Upper lobe of left lung (tissue), 6 donors: Measurements from ENCODE around the gene EPX. TPM values are rescaled to one million over a fixed set of nuclear protein-coding genes. Genes with fewer than 3 reads are reported as not detected.

Experiments
- ATAC-seq, 2 donors: fragments of 200-7000 bp; cut with Tn5 transposase; one replicate each; pipeline ENCODE4 v1.9.1; 2022; ENCODE audit warnings: mild to moderate bottlenecking in 2 of 2, moderate library complexity in 2 of 2; ENCODE audit not compliant: low FRiP score in 2 of 2
- DNase-seq, 2 donors: peaks; one replicate each; pipeline ENCODE4 v3.0.0-alpha.2; 2019 to 2020
- H3K27ac ChIP-seq, 4 donors: fragments of 200-600 bp; sonication (generic); one replicate each; pipeline ENCODE4 v1.5.1; 2016 to 2019
- H3K27me3 ChIP-seq, 4 donors: fragments of 200-600 bp; sonication (generic); one replicate each; pipeline ENCODE4 v1.5.1; 2017 to 2019
- H3K36me3 ChIP-seq, 4 donors: fragments of 200-600 bp; sonication (generic); one replicate each; pipeline ENCODE4 v1.5.1; 2016 to 2019
- H3K4me1 ChIP-seq, 4 donors: fragments of 200-600 bp; sonication (generic); one replicate each; pipeline ENCODE4 v1.5.1; 2018 to 2019
- H3K4me3 ChIP-seq, 4 donors: fragments of 200-600 bp; sonication (generic); one replicate each; pipeline ENCODE4 v1.5.1; 2017 to 2019; ENCODE audit warnings: mild to moderate bottlenecking in 2 of 4, moderate library complexity in 1 of 4
- H3K9me3 ChIP-seq, 4 donors: fragments of 200-600 bp; sonication (generic); one replicate each; pipeline ENCODE4 v1.5.1; 2018 to 2019
- EP300 ChIP-seq, 4 donors: sonication (generic); formaldehyde crosslinking; IDR thresholded peaks; one replicate each; pipeline ENCODE4 v1.5.1; 2017; ENCODE audit warnings: antibody characterized with exemption in 4 of 4, control low read depth in 2 of 4
- POLR2A ChIP-seq, 4 donors: fragments of 450-650 bp; IDR thresholded peaks; one replicate each; pipeline ENCODE4 v1.5.1; 2016 to 2017; ENCODE audit warnings: antibody characterized with exemption in 4 of 4, mild to moderate bottlenecking in 2 of 4
- POLR2AphosphoS5 ChIP-seq, 2 donors: sonication (generic); formaldehyde crosslinking; IDR thresholded peaks; one replicate each; pipeline ENCODE4 v1.5.1; 2017; ENCODE audit warnings: antibody characterized with exemption in 2 of 2
- WGBS, 2 donors: methylation state at CpG; one replicate each; pipeline ENCODE4 v1.1.5; 2017 to 2018; 5-methylcytosine and 5-hydroxymethylcytosine counted together
- total RNA-seq, 6 donors: library from RNA; depleted of rRNA in 4 of 6; stranded (reverse); fragments of >200 nt in 4 of 6; gene quantifications; one replicate each; pipeline versions ENCODE4 v1.1.0 to v1.2.1, GENCODE V29; 2016 to 2021
- TF ChIP-seq, protein P1 (sequence below), 6 experiments: fragments of 450-650 bp in 4 of 6; fragments of 200-600 bp in 2 of 6; sonication (generic) in 2 of 6; IDR thresholded peaks; one replicate each; pipeline ENCODE4 v1.5.1; 2016 to 2019; ENCODE audit warnings: antibody characterized with exemption in 6 of 6
- donor health status: DM: no; HTN: no; CAD: no; lungs with moderate emphysema.
- donor health status: DM: no; HTN: yes; CAD: no; lungs with severe emphysema.

Gene EPX
- total RNA-seq, 6 donors from 2014 or later = 0.10 TPM; not detected in 5

DNA sequence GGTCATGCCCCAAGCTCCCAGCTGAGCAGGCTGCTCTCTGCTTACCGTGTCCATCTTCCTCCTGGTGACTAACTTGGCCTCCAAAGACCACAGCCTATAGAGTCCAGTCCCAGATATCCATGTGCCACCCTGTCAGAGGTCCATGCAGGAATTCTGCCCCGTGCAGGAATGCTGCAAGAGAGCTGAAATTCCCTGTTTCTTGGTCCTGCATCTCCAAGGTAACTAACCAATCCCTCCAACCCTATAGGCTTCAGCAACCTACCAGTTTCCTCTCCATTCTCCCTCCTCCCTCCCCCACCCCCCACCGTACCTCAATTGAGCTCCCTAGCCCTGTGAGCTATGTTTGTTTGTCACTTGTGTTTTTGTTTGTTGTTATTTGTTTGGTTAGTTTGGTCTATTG, 36.2 kb downstream of the EPX start:
- no peak overlapping the region for H3K27ac ChIP-seq
- H3K36me3 ChIP-seq = no peaks in the 10 kb centered on the region
- H3K4me1 ChIP-seq = no peaks in the 10 kb centered on the region
- no peak overlapping the region for H3K4me3 ChIP-seq
- H3K9me3 ChIP-seq = no peaks in the 10 kb centered on the region
- no peaks in the 10 kb centered on the region for H3K27me3 ChIP-seq
- TF ChIP-seq POLR2A (IDR thresholded peaks at IDR 0.05) = no peak
- no peak for TF ChIP-seq POLR2AphosphoS5 (IDR thresholded peaks at IDR 0.05)
- TF ChIP-seq EP300 (IDR thresholded peaks at IDR 0.05) = no peak
- TF ChIP-seq, protein P1, sequence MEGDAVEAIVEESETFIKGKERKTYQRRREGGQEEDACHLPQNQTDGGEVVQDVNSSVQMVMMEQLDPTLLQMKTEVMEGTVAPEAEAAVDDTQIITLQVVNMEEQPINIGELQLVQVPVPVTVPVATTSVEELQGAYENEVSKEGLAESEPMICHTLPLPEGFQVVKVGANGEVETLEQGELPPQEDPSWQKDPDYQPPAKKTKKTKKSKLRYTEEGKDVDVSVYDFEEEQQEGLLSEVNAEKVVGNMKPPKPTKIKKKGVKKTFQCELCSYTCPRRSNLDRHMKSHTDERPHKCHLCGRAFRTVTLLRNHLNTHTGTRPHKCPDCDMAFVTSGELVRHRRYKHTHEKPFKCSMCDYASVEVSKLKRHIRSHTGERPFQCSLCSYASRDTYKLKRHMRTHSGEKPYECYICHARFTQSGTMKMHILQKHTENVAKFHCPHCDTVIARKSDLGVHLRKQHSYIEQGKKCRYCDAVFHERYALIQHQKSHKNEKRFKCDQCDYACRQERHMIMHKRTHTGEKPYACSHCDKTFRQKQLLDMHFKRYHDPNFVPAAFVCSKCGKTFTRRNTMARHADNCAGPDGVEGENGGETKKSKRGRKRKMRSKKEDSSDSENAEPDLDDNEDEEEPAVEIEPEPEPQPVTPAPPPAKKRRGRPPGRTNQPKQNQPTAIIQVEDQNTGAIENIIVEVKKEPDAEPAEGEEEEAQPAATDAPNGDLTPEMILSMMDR (IDR thresholded peaks at IDR 0.05) = no peak
- DNase-seq (no peak), ATAC-seq (no peak)
- WGBS, 2 donors = 27 to 43% methylated on average over 3 of the region's 3 CpGs

DNA sequence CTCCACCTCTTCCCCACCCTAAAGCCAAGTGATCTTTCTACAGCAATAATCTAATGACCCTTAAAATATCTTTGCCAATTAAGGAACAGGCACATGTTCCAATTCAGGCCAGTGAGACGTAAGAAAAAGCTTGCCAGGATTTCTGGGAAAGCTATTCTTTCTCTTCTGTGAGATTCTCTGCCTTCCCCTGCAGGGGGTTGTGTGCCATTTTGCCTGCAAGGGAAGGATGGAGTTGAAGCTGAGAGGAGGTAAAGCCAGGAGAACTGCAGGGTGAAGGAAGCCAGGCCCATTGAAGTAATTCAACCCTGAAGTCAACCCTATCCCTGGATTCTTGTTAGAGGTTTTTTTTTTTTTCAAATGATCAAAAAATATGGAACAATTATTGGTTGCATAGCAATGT, 36.9 kb downstream of the EPX start:
- ATAC-seq (no peak), DNase-seq (no peak)
- H3K9me3 ChIP-seq = no peaks in the 10 kb centered on the region
- 63 to 86% methylated on average over 1 of the region's 1 CpG for WGBS, 2 donors
- no peaks in the 10 kb centered on the region for H3K27me3 ChIP-seq
- H3K36me3 ChIP-seq = no peaks in the 10 kb centered on the region
- H3K27ac ChIP-seq = no peak overlapping the region
- H3K4me3 ChIP-seq = no peak overlapping the region
- TF ChIP-seq POLR2A (IDR thresholded peaks at IDR 0.05) (no peak), EP300 (IDR thresholded peaks at IDR 0.05) (no peak), POLR2AphosphoS5 (IDR thresholded peaks at IDR 0.05) (no peak)
- TF ChIP-seq, protein P1 (IDR thresholded peaks at IDR 0.05) = no peak
- H3K4me1 ChIP-seq = no peaks in the 10 kb centered on the region

DNA sequence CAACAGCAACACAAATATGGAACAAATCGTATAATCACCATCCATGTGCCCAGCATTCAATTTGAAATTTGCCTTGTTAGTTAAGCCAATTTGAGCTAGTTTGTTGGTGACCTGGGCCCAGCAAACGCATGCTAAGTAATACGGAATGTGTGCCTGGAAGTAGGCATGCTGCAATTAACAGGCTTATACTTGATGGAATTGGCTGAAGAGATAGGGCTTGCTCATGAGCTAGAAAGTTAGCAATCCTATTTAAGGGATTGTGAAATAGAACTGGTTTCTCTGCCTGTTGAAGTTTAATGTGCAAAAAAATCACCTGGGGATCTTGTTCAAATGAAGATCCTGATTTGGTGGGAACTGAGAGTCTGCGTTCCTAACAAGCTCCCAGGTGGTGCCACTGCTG, 37.4 kb downstream of the EPX start:
- no peak for DNase-seq
- Histone ChIP-seq H3K36me3 (no peaks in the 10 kb centered on the region), H3K4me3 (no peak overlapping the region), H3K27me3 (no peaks in the 10 kb centered on the region), H3K27ac (no peak overlapping the region), H3K9me3 (no peaks in the 10 kb centered on the region), H3K4me1 (no peaks in the 10 kb centered on the region)
- no peak for ATAC-seq
- no peak for TF ChIP-seq POLR2A (IDR thresholded peaks at IDR 0.05)
- TF ChIP-seq EP300 (IDR thresholded peaks at IDR 0.05) = no peak
- TF ChIP-seq, protein P1 (IDR thresholded peaks at IDR 0.05) = no peak
- TF ChIP-seq POLR2AphosphoS5 (IDR thresholded peaks at IDR 0.05) = no peak
- WGBS, 2 donors = 94 to 97% methylated on average over 4 of the region's 4 CpGs

DNA sequence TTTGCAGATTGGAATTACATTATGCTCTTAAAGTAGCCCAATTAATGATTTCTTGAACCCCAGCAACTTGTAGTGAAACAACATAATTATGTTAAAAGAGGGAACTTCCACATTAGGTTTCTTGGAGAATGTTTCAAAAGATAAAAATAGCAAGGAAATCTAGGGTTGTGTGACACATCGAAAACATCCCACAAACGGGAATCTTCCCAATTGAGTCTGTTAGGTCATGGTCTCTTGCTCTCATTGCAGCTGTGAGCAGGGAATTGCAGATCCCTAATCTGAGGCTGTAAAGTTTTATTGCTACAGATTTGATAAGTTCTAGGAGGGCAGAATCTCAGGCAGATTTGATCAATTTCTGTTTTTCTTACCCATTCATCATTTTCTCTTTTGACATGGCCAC, 39.1 kb downstream of the EPX start:
- Histone ChIP-seq H3K4me1 (no peaks in the 10 kb centered on the region), H3K27ac (no peak overlapping the region), H3K36me3 (no peaks in the 10 kb centered on the region), H3K27me3 (no peaks in the 10 kb centered on the region), H3K9me3 (no peaks in the 10 kb centered on the region), H3K4me3 (no peak overlapping the region)
- no peak for TF ChIP-seq POLR2AphosphoS5 (IDR thresholded peaks at IDR 0.05)
- TF ChIP-seq, protein P1 (IDR thresholded peaks at IDR 0.05) = no peak
- no peak for TF ChIP-seq EP300 (IDR thresholded peaks at IDR 0.05)
- no peak for TF ChIP-seq POLR2A (IDR thresholded peaks at IDR 0.05)
- 46 to 59% methylated on average over 2 of the region's 2 CpGs for WGBS, 2 donors
- DNase-seq (no peak), ATAC-seq (no peak)

DNA sequence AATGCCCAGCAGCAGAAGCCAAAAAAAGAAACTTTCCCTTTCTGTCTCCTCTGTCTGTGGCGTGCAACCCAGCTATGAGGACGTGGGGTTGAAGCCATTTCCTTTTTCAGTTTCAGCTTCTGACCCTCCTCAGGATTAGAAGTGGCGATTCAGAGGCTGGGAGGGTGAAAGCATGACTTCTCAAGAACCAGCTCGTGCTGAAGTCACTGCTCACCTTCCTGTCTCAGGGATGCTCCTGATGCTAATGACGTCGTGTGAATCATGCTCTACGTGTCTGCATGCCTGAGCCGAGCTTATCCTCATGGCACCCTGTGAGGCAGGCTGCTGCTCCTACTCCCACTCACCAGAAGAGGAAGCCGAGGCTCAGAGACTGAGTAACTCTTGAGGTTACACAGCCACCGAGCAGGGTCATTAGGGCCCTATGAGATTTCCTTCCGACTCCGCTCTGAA, 40.2 kb downstream of the EPX start:
- H3K27me3 ChIP-seq = no peaks in the 10 kb centered on the region
- no peak overlapping the region for H3K4me3 ChIP-seq
- H3K9me3 ChIP-seq = no peaks in the 10 kb centered on the region
- TF ChIP-seq, protein P1 (IDR thresholded peaks at IDR 0.05) = no peak
- TF ChIP-seq EP300 (IDR thresholded peaks at IDR 0.05) (no peak), POLR2A (IDR thresholded peaks at IDR 0.05) (no peak), POLR2AphosphoS5 (IDR thresholded peaks at IDR 0.05) (no peak)
- 34 to 53% methylated on average over 9 to 12 of the region's 12 CpGs for WGBS, 2 donors
- peak; percentile 73 to 86 for ATAC-seq
- DNase-seq = peak in 1 of 2 donors; percentile 50
- no peak overlapping the region for H3K27ac ChIP-seq
- no peaks in the 10 kb centered on the region for H3K4me1 ChIP-seq
- H3K36me3 ChIP-seq = no peaks in the 10 kb centered on the region
